NCI-H1092 treated with DMSO at 0.1 percent for 48 hours (cell line): Measurements from ENCODE around the gene CTNND2.
A peak's percentile ranks its signal among the peaks of the same experiment; 100 is the strongest.

ENCODE experiments used
- DNase-seq: peaks from one replicate; lab custom pipeline; 2025; lab: John Stamatoyannopoulos, UW

Gene CTNND2

GRCh38 chr5:11904265-11904906, at the start of gene CTNND2:
Gene CTNND2, minus strand, starts transcription at chr5:11904446. Its CDS starts 593 bp downstream, at chr5:11903853.
- DNase-seq: peak; percentile 26

GRCh38 chr5:11946317-11946716, 42.1 kb upstream of the CTNND2 start:
- DNase-seq: no peak

- no peak for DNase-seq
These were observed 37.3 kb upstream of the CTNND2 start for GRCh38 chr5:11941566-11941965.

GRCh38 chr5:11931638-11932037, 27.4 kb upstream of the CTNND2 start:
- no peak for DNase-seq

- no peak for DNase-seq
These were observed 24.7 kb upstream of the CTNND2 start for GRCh38 chr5:11928909-11929308.

GRCh38 chr5:11925701-11926100, 21.5 kb upstream of the CTNND2 start:
- DNase-seq: no peak

- DNase-seq: no peak
These were observed 18.1 kb upstream of the CTNND2 start for GRCh38 chr5:11922394-11922793.

- no peak for DNase-seq
These were observed 14.3 kb upstream of the CTNND2 start for GRCh38 chr5:11918463-11919045.

GRCh38 chr5:11909471-11909870, 5.2 kb upstream of the CTNND2 start:
- DNase-seq: no peak

GRCh38 chr5:11906497-11906896, 2.3 kb upstream of the CTNND2 start:
- no peak for DNase-seq

GRCh38 chr5:11905206-11905605, 960 bp upstream of the CTNND2 start:
- no peak for DNase-seq

- peak; percentile 26 for DNase-seq
These were observed 507 bp downstream of the CTNND2 start for GRCh38 chr5:11903614-11904264.

- DNase-seq: no peak
These were observed 1.1 kb downstream of the CTNND2 start for GRCh38 chr5:11903121-11903613.

- DNase-seq: no peak
These were observed 2.0 kb downstream of the CTNND2 start for GRCh38 chr5:11902201-11902619.

GRCh38 chr5:11898787-11899186, 5.5 kb downstream of the CTNND2 start:
- no peak for DNase-seq

GRCh38 chr5:11897781-11898180, 6.5 kb downstream of the CTNND2 start:
- DNase-seq: no peak

- DNase-seq: no peak
These were observed 9.3 kb downstream of the CTNND2 start for GRCh38 chr5:11894992-11895391.

GRCh38 chr5:11892832-11893231, 11.4 kb downstream of the CTNND2 start:
- no peak for DNase-seq

GRCh38 chr5:11890777-11891176, 13.5 kb downstream of the CTNND2 start:
- no peak for DNase-seq

GRCh38 chr5:11888221-11888620, 16.0 kb downstream of the CTNND2 start:
- DNase-seq: no peak

GRCh38 chr5:11878814-11879213, 25.4 kb downstream of the CTNND2 start:
- no peak for DNase-seq

- DNase-seq: no peak
These were observed 30.7 kb downstream of the CTNND2 start for GRCh38 chr5:11873587-11873986.

- no peak for DNase-seq
These were observed 35.0 kb downstream of the CTNND2 start for GRCh38 chr5:11869203-11869602.
